Left lung (tissue), 10 donors: ENCODE data around the gene POMC. TPM values are rescaled to one million over a fixed set of nuclear protein-coding genes. Genes with fewer than 3 reads are reported as not detected.
"Not testable (repeated sequence)": the region's sequence is repeated elsewhere in the genome, so short reads cannot be mapped to it uniquely, and the experiment has no call there.

Experiments used
- ATAC-seq: fragments of 200-7000 bp; cut with Tn5 transposase; one replicate; pipeline ENCODE4 v1.9.1; 2020; ENCODE audit warnings: moderate library complexity
- DNase-seq, 4 donors: peaks; one replicate each; pipeline ENCODE4 v3.0.0-alpha.2; 2013 to 2020
- H3K27ac ChIP-seq, 2 donors: fragments of 200-600 bp; sonication (generic) in 1 of 2; one replicate each; pipeline versions ENCODE4 v1.5.0 to v1.8.0; 2020 to 2021
- H3K27me3 ChIP-seq, 2 donors: fragments of 200-600 bp; sonication (generic) in 1 of 2; one replicate each; pipeline versions ENCODE4 v1.5.0 to v1.8.0; 2020 to 2021
- H3K36me3 ChIP-seq, 2 donors: fragments of 200-600 bp; sonication (generic) in 1 of 2; one replicate each; pipeline versions ENCODE4 v1.5.0 to v1.8.0; 2020 to 2021
- H3K4me1 ChIP-seq, 2 donors: fragments of 200-600 bp; one replicate each; pipeline ENCODE4 v1.8.0; 2021
- H3K4me3 ChIP-seq, 2 donors: fragments of 200-600 bp; sonication (generic) in 1 of 2; one replicate each; pipeline versions ENCODE4 v1.5.0 to v1.8.0; 2020 to 2021; ENCODE audit warnings: mild to moderate bottlenecking in 1 of 2
- H3K9me3 ChIP-seq, 2 donors: fragments of 200-600 bp; sonication (generic) in 1 of 2; one replicate each; pipeline versions ENCODE4 v1.5.0 to v1.8.0; 2020 to 2021
- CTCF ChIP-seq, 2 donors: fragments of 200-600 bp; sonication (generic) in 1 of 2; IDR thresholded peaks; one replicate each; pipeline versions ENCODE4 v1.5.0 to v1.8.0; 2021; ENCODE audit warnings: antibody characterized with exemption in 2 of 2
- intact Hi-C, 2 donors: fragments of 100-400 bp; cut with DNase I; formaldehyde crosslinking; loops; one replicate each; pipeline versions ENCODE4 v1.11.2 to v1.14.2; 2022
- polyA plus RNA-seq, 6 donors: library from polyadenylated mRNA; unstranded; fragments of 120-200 nt; gene quantifications; one replicate each; pipeline ENCODE4 v1.2.1, GENCODE V29; 2013; ENCODE audit not compliant: insufficient read length in 6 of 6
- total RNA-seq, 2 donors: library from RNA; stranded (reverse); fragmentation: NEBNext Ultra II Directional; extraction: Animal tissue kit (Norgen Biotek cat#: 25700); gene quantifications; one replicate each; pipeline ENCODE4 v1.2.1, GENCODE V29; 2021
- donor health status: DM: no; HTN: yes; CAD: no.
- donor health status: DM: no; HTN: no; CAD: no.

Gene POMC
- total and polyA plus RNA-seq, 8 donors = 0.74 to 3.7 (median 1.8) TPM

DNA sequence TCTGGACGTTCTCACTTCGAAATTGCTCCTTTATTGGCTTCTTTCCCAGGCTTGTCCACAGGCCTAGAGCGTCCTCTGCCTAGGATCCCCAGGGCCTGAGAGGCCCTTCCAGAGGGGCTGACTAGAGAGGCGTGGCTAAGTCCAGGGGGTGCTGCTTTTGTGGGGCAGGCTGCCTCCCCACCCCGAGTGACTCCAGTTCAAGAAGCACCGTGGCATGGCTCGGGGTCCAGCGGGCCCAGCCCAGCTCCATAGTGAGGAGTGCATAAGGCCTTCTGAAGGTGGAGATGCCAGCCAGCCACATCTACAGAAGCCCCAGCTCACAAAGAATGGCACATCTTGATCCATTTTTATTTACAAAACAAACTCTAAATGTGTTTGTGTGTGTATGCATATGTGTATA, 44.8 kb upstream of the POMC start:
- Histone ChIP-seq H3K27me3 (no peaks in the 10 kb centered on the region), H3K27ac (no peak overlapping the region), H3K36me3 (no peaks in the 10 kb centered on the region), H3K9me3 (no peaks in the 10 kb centered on the region), H3K4me1 (peaks cover 6 to 11% of the 10 kb centered on the region in 2 donors), H3K4me3 (no peak overlapping the region)
- intact Hi-C loops = no loop called here
- no peak for TF ChIP-seq CTCF (IDR thresholded peaks at IDR 0.05)
- ATAC-seq = no peak
- DNase-seq = no peak

GRCh38 chr2:25210923-25211322, 42.5 kb upstream of the POMC start:
- H3K27ac ChIP-seq, DNase-seq, H3K36me3 ChIP-seq, intact Hi-C loops, H3K4me3 ChIP-seq, H3K9me3 ChIP-seq, H3K4me1 ChIP-seq, ATAC-seq, H3K27me3 ChIP-seq: not testable (repeated sequence)

DNA sequence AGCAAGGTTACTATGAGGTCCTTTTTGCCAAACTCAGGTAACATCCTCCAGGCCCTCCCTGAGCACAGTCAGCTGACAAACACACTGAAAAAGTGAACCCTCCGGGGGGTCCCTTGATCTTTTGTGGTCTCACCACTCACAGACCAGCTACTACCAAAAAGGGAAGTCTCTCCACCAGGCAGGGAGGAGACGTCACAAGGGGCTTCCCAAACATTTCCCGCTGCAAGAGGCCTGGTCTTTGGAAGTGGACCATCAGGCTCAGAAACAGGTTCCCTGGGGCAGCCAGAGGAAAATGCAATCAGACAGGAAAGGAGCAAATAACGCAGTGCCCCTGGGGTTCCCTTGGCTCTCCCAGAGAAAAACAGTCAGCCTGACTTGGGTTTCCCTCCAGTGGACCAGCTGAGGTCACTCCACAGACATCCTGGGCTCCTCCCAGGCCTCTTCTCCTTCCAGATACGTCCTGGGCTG, 38.7 kb upstream of the POMC start:
- no peak overlapping the region for H3K27ac ChIP-seq
- H3K4me1 ChIP-seq = peaks cover 0 to 5% of the 10 kb centered on the region in 2 donors
- no peak for TF ChIP-seq CTCF (IDR thresholded peaks at IDR 0.05)
- DNase-seq (no peak), ATAC-seq (no peak)
- no peak overlapping the region for H3K4me3 ChIP-seq
- intact Hi-C loops = no loop called here
- H3K36me3 ChIP-seq = no peaks in the 10 kb centered on the region
- peaks cover 0 to 16% of the 10 kb centered on the region in 2 donors for H3K27me3 ChIP-seq
- H3K9me3 ChIP-seq = no peaks in the 10 kb centered on the region

DNA sequence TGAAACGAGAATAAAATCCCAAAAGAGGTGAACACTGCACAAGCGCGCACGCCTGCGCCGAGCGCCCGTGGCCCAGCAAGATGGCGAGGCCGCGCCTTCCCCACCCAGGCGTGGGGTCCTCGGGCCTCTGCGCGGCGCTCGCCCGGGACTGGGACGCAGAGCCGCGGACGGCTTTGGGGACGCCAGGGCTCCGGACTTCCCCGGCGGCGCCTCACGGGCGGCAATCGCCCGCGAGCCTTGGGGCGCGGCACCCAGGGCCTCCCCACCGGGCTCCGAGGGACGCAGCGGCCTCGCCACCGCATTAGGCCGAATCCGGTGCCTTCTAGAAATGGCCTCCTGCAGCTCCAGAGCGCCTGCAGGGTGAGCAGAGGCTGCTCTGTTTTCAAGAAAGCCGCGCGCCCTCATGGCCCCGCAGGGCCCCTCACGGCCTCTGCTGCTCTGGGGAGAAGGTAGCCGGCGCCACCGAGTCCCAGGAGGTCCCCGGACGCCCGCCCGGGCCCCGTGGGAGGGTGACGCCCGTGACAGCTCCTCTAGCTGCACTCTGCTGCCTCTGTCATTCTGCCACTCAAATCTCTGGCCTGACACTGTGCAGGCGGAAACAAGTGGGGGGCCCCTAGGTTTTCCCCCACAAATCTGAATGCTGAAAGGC, 35.9 kb upstream of the POMC start:
- DNase-seq = no peak
- peaks cover 0 to 5% of the 10 kb centered on the region in 2 donors for H3K4me1 ChIP-seq
- no peak overlapping the region for H3K27ac ChIP-seq
- no peaks in the 10 kb centered on the region for H3K36me3 ChIP-seq
- no peak for TF ChIP-seq CTCF (IDR thresholded peaks at IDR 0.05)
- intact Hi-C loops = no loop called here
- peak overlapping the region in 1 of 2 donors; percentile 5 for H3K4me3 ChIP-seq
- ATAC-seq = peak; percentile 56
- peaks cover 0 to 16% of the 10 kb centered on the region in 2 donors for H3K27me3 ChIP-seq
- no peaks in the 10 kb centered on the region for H3K9me3 ChIP-seq

- DNase-seq = no peak
- no peak for ATAC-seq
- Histone ChIP-seq H3K9me3 (no peaks in the 10 kb centered on the region), H3K4me1 (peaks cover 0 to 5% of the 10 kb centered on the region in 2 donors), H3K4me3 (no peak overlapping the region), H3K27ac (no peak overlapping the region), H3K36me3 (no peaks in the 10 kb centered on the region), H3K27me3 (peaks cover 0 to 16% of the 10 kb centered on the region in 2 donors)
- TF ChIP-seq CTCF (IDR thresholded peaks at IDR 0.05) = no peak
- intact Hi-C loops = no loop called here
Measured at GRCh38 chr2:25202275-25202674, 33.9 kb upstream of the POMC start.

DNA sequence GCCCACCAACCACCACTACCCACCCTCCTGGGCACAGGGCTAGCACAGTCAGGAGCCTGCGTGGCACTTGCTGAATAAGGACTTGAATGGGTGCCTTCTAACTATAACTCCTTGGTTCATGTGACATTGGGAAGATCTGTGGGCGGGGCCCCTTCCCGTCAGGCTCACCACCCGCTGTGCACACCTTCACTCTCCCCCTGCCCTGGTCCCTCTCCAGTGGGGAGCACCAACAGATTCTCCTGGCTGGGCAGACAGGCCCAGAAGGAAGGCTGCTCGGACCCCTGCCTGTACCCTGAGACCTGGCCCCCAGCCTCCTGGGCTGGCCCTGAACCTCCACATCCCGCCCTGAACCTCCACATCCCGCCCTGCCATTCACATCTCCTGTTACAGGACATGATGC, 33.4 kb upstream of the POMC start:
- Histone ChIP-seq H3K27ac (no peak overlapping the region), H3K4me3 (no peak overlapping the region), H3K9me3 (no peaks in the 10 kb centered on the region), H3K27me3 (peaks cover 0 to 16% of the 10 kb centered on the region in 2 donors), H3K4me1 (peaks cover 0 to 5% of the 10 kb centered on the region in 2 donors), H3K36me3 (no peaks in the 10 kb centered on the region)
- intact Hi-C loops = no loop called here
- ATAC-seq (no peak), DNase-seq (no peak)
- no peak for TF ChIP-seq CTCF (IDR thresholded peaks at IDR 0.05)
